Right lobe of liver (tissue), 4 donors: ENCODE measurements around the gene USO1.

Experiments used
- CTCF ChIP-seq, 4 donors: fragments of 200-600 bp in 3 of 4; fragments of 450-650 bp in 1 of 4; IDR thresholded peaks; one replicate each; pipeline versions ENCODE4 v1.5.1 to v1.8.0; 2016 to 2022; ENCODE audit warnings: antibody characterized with exemption in 4 of 4, mild to moderate bottlenecking in 2 of 4
- POLR2A ChIP-seq: fragments of 450-650 bp; IDR thresholded peaks from one replicate; pipeline ENCODE4 v1.6.1; 2017; ENCODE audit warnings: antibody characterized with exemption, mild to moderate bottlenecking
- donor health status: DM: no; HTN: no; CAD: no.
- donor health status: DM: no; HTN: no; CAD: no.
- donor health status: DM: no; HTN: yes; CAD: no.

DNA sequence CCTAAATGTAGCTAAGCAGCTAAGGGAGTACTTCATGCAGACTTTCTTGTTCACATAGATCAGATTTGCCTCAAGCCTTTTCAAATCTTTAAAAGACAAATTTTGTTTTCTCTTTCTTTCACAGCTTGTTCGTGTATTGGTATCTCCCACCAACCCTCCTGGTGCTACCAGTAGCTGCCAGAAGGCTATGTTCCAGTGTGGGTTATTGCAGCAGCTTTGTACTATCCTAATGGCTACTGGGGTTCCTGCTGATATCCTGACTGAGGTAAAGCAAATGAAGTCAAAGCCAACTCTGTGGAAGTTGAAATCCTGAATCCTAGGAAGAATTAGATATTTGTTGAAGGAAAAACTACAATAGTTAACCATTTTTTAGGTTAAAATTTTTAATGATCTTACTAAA is 62.6 kb downstream of the USO1 start:
- no peak for TF ChIP-seq POLR2A
- no peak for TF ChIP-seq CTCF (IDR thresholded peaks at IDR 0.05)
